ENCODE data around the gene PIGBOS1. TPM values are rescaled to one million over a fixed set of nuclear protein-coding genes. Genes with fewer than 3 reads are reported as not detected.
A peak's percentile ranks its signal among the peaks of the same experiment; 100 is the strongest.
"Not testable (repeated sequence)": the region's sequence is repeated elsewhere in the genome, so short reads cannot be mapped to it uniquely, and the experiment has no call there.

PIGBOS1 gene
- total RNA-seq, 1 experiment from 2014 or later = 18.2 TPM

- H3K79me2 ChIP-seq (ENCODE audit: low read length) = no peaks in the 10 kb centered on the region
- H3K9me2 ChIP-seq (replicated peaks; ENCODE audit: insufficient read depth, low read length) = no peaks in the 10 kb centered on the region
- peak; percentile 75 for DNase-seq
- H3K4me3 ChIP-seq (ENCODE audit: low read length) = peak within 1 kb of the TSS; percentile 85
- H3K27me3 ChIP-seq (ENCODE audit: low read length) = no peaks in the 10 kb centered on the region; the same call in 1 of the 2 replicates
- H3K27ac ChIP-seq (ENCODE audit: low read length) = no peak within 1 kb of the TSS
- H4K20me1 ChIP-seq (ENCODE audit: insufficient read depth, low read depth, low read length) = no peaks in the 10 kb centered on the region
- H3K4me1 ChIP-seq (ENCODE audit: low read length) = peaks cover 18% of the 10 kb centered on the region
- H3K9ac ChIP-seq (ENCODE audit: low read length) = peak within 1 kb of the TSS; percentile 79
- peak within 1 kb of the TSS; percentile 99 for H3K4me2 ChIP-seq (ENCODE audit: low read depth, low read length, poor library complexity, severe bottlenecking)
- no peaks in the 10 kb centered on the region for H3K36me3 ChIP-seq (ENCODE audit: insufficient read depth, low read length)
- H3K9me3 ChIP-seq (ENCODE audit: low read length) = no peaks in the 10 kb centered on the region
- H2AFZ ChIP-seq (ENCODE audit: low read length) = peak within 1 kb of the TSS; percentile 98
These were observed 29.0 kb downstream of the PIGBOS1 start, which contains the start of gene RAB27A for GRCh38 chr15:55289746-55290527. RAB27A (minus strand) TSS chr15:55289813; CDS start chr15:55234934, 54,879 bp downstream.

- Histone ChIP-seq H3K79me2 (ENCODE audit: low read length) (no peaks in the 10 kb centered on the region), H3K27me3 (ENCODE audit: low read length) (no peaks in the 10 kb centered on the region; the same call in 1 of the 2 replicates), H3K4me1 (ENCODE audit: low read length) (peaks cover 18% of the 10 kb centered on the region), H4K20me1 (ENCODE audit: insufficient read depth, low read depth, low read length) (no peaks in the 10 kb centered on the region), H3K9me2 (replicated peaks; ENCODE audit: insufficient read depth, low read length) (no peaks in the 10 kb centered on the region), H3K9ac (ENCODE audit: low read length) (peak overlapping the region; percentile 79), H3K4me2 (ENCODE audit: low read depth, low read length, poor library complexity, severe bottlenecking) (peak overlapping the region; percentile 99), H2AFZ (ENCODE audit: low read length) (peak overlapping the region; percentile 98; the same call in 1 of the 2 replicates), H3K9me3 (ENCODE audit: low read length) (no peaks in the 10 kb centered on the region), H3K36me3 (ENCODE audit: insufficient read depth, low read length) (no peaks in the 10 kb centered on the region), H3K4me3 (ENCODE audit: low read length) (peak overlapping the region; percentile 85), H3K27ac (ENCODE audit: low read length) (no peak overlapping the region)
- peak; percentile 44 for DNase-seq
These were observed 29.7 kb downstream of the PIGBOS1 start for GRCh38 chr15:55289011-55289745.

GRCh38 chr15:55288006-55288717, 30.8 kb downstream of the PIGBOS1 start:
- H4K20me1 ChIP-seq (ENCODE audit: insufficient read depth, low read depth, low read length) = no peaks in the 10 kb centered on the region
- H3K4me1 ChIP-seq (ENCODE audit: low read length) = peaks cover 18% of the 10 kb centered on the region
- H3K36me3 ChIP-seq (ENCODE audit: insufficient read depth, low read length) = no peaks in the 10 kb centered on the region
- no peaks in the 10 kb centered on the region; the same call in 1 of the 2 replicates for H3K27me3 ChIP-seq (ENCODE audit: low read length)
- H3K9me2 ChIP-seq (replicated peaks; ENCODE audit: insufficient read depth, low read length) = no peaks in the 10 kb centered on the region
- no peak overlapping the region for H3K4me2 ChIP-seq (ENCODE audit: low read depth, low read length, poor library complexity, severe bottlenecking)
- H2AFZ ChIP-seq (ENCODE audit: low read length) = no peak overlapping the region
- DNase-seq = no peak
- H3K79me2 ChIP-seq (ENCODE audit: low read length) = no peaks in the 10 kb centered on the region
- H3K9ac ChIP-seq (ENCODE audit: low read length) = no peak overlapping the region
- no peak overlapping the region for H3K4me3 ChIP-seq (ENCODE audit: low read length)
- no peak overlapping the region for H3K27ac ChIP-seq (ENCODE audit: low read length)
- H3K9me3 ChIP-seq (ENCODE audit: low read length) = no peaks in the 10 kb centered on the region

- H2AFZ ChIP-seq (ENCODE audit: low read length); DNase-seq; H3K27ac ChIP-seq (ENCODE audit: low read length); H3K27me3 ChIP-seq (ENCODE audit: low read length); H3K36me3 ChIP-seq (ENCODE audit: insufficient read depth, low read length); H3K9ac ChIP-seq (ENCODE audit: low read length); H4K20me1 ChIP-seq (ENCODE audit: insufficient read depth, low read depth, low read length); H3K4me3 ChIP-seq (ENCODE audit: low read length); H3K4me2 ChIP-seq (ENCODE audit: low read depth, low read length, poor library complexity, severe bottlenecking); H3K79me2 ChIP-seq (ENCODE audit: low read length); H3K9me2 ChIP-seq (replicated peaks; ENCODE audit: insufficient read depth, low read length); H3K9me3 ChIP-seq (ENCODE audit: low read length): not testable (repeated sequence)
- H3K4me1 ChIP-seq (ENCODE audit: low read length) = peaks cover 18% of the 10 kb centered on the region
These were observed 32.3 kb downstream of the PIGBOS1 start for GRCh38 chr15:55286442-55287189.

- no peak overlapping the region for H3K4me3 ChIP-seq (ENCODE audit: low read length)
- peaks cover 7% of the 10 kb centered on the region for H3K4me1 ChIP-seq (ENCODE audit: low read length)
- no peaks in the 10 kb centered on the region for H3K79me2 ChIP-seq (ENCODE audit: low read length)
- H3K36me3 ChIP-seq (ENCODE audit: insufficient read depth, low read length) = no peaks in the 10 kb centered on the region
- no peaks in the 10 kb centered on the region for H4K20me1 ChIP-seq (ENCODE audit: insufficient read depth, low read depth, low read length)
- no peaks in the 10 kb centered on the region for H3K9me3 ChIP-seq (ENCODE audit: low read length)
- no peak for DNase-seq
- no peak overlapping the region for H3K27ac ChIP-seq (ENCODE audit: low read length)
- H3K27me3 ChIP-seq (ENCODE audit: low read length) = no peaks in the 10 kb centered on the region; the same call in 1 of the 2 replicates
- no peak overlapping the region for H3K4me2 ChIP-seq (ENCODE audit: low read depth, low read length, poor library complexity, severe bottlenecking)
- no peaks in the 10 kb centered on the region for H3K9me2 ChIP-seq (replicated peaks; ENCODE audit: insufficient read depth, low read length)
- H3K9ac ChIP-seq (ENCODE audit: low read length) = no peak overlapping the region
- no peak overlapping the region for H2AFZ ChIP-seq (ENCODE audit: low read length)
These were observed 34.5 kb downstream of the PIGBOS1 start for GRCh38 chr15:55284426-55284825.

- Histone ChIP-seq H3K36me3 (ENCODE audit: insufficient read depth, low read length) (no peaks in the 10 kb centered on the region), H3K9me2 (replicated peaks; ENCODE audit: insufficient read depth, low read length) (no peaks in the 10 kb centered on the region), H3K9ac (ENCODE audit: low read length) (no peak overlapping the region), H3K4me2 (ENCODE audit: low read depth, low read length, poor library complexity, severe bottlenecking) (no peak overlapping the region), H3K4me3 (ENCODE audit: low read length) (no peak overlapping the region), H3K27me3 (ENCODE audit: low read length) (no peaks in the 10 kb centered on the region), H3K4me1 (ENCODE audit: low read length) (no peaks in the 10 kb centered on the region), H3K27ac (ENCODE audit: low read length) (no peak overlapping the region), H3K79me2 (ENCODE audit: low read length) (no peaks in the 10 kb centered on the region), H2AFZ (ENCODE audit: low read length) (no peak overlapping the region), H4K20me1 (ENCODE audit: insufficient read depth, low read depth, low read length) (no peaks in the 10 kb centered on the region), H3K9me3 (ENCODE audit: low read length) (no peaks in the 10 kb centered on the region)
- no peak for DNase-seq
These were observed 35.4 kb downstream of the PIGBOS1 start for GRCh38 chr15:55283379-55284147.

- Histone ChIP-seq H3K27me3 (ENCODE audit: low read length) (no peaks in the 10 kb centered on the region), H4K20me1 (ENCODE audit: insufficient read depth, low read depth, low read length) (no peaks in the 10 kb centered on the region), H2AFZ (ENCODE audit: low read length) (no peak overlapping the region), H3K27ac (ENCODE audit: low read length) (no peak overlapping the region), H3K4me1 (ENCODE audit: low read length) (no peaks in the 10 kb centered on the region), H3K79me2 (ENCODE audit: low read length) (no peaks in the 10 kb centered on the region), H3K4me2 (ENCODE audit: low read depth, low read length, poor library complexity, severe bottlenecking) (no peak overlapping the region), H3K4me3 (ENCODE audit: low read length) (no peak overlapping the region), H3K9me2 (replicated peaks; ENCODE audit: insufficient read depth, low read length) (no peaks in the 10 kb centered on the region), H3K9ac (ENCODE audit: low read length) (no peak overlapping the region), H3K9me3 (ENCODE audit: low read length) (no peaks in the 10 kb centered on the region), H3K36me3 (ENCODE audit: insufficient read depth, low read length) (no peaks in the 10 kb centered on the region)
- DNase-seq = no peak
These were observed 36.6 kb downstream of the PIGBOS1 start for GRCh38 chr15:55282284-55282833.

Data from Karpas-422 (cell line).